ENCODE results near the gene PVALB. TPM values are rescaled to one million over a fixed set of nuclear protein-coding genes. Genes with fewer than 3 reads are reported as not detected.

Gene PVALB
- total and polyA plus RNA-seq, 2 donors (not counting 3 experiments of a cell fraction or from before 2014, with no cell fraction given) = not detected

DNA sequence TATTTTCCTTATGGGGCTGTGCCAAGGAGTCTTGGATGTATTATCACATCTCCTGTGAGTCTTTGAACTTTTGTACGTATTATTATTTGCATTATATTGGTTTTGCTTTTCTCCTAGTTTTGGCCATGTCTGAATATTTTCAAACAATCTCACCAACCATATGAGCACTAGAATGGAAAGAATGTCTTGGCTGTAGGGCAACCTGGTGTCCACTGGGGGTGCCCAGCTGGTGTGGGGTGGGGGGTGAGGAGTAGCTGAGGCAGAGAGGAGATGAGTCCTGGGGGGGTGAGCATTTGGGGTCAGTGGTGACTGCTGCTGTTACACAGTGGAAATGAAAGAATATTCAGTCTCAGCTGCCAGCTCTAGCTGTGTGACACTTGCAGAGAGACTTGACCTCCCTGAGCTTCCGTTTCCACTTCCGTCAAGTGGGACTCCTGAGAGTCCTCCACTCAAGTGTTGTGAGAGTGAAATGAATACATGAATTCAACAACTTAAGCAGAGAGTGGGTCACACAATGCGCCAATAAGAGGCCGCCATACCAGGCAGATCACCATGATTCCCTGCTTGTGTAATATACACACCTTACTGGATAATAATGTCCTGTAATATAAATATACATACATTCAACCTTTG is 12.7 kb upstream of the PVALB start:
- CTCF ChIA-PET = interaction anchor here (0.6 to 1.4 kb wide), 4 partner anchors 9 to 768 kb away, joined by 3 to 8 read pairs (median 4); no protein-coding TSS in a partner anchor

More for the DNA sequence above, 12.7 kb upstream of the PVALB start:
- no peak overlapping the region for H3K27ac ChIP-seq (ENCODE audit: insufficient read depth, low read depth, low read length)
- no peaks in the 10 kb centered on the region for H3K4me1 ChIP-seq (ENCODE audit: control insufficient read depth, extremely low read depth, insufficient read depth, low read length)
- intact Hi-C loops (cut with micrococcal nuclease) = no loop called here
- POLR2A ChIA-PET = no interaction called here
- H3K27me3 ChIP-seq (ENCODE audit: control insufficient read depth in 2 of 2, insufficient read depth in 2 of 2, low read length in 2 of 2) = peaks cover 4 to 5% of the 10 kb centered on the region in 2 experiments
- H3K9me3 ChIP-seq (replicated peaks; ENCODE audit: control insufficient read depth, insufficient read depth, low read length) = no peaks in the 10 kb centered on the region
- DNase-seq (ENCODE audit: low read depth, low spot score) (no peak), FAIRE-seq (no peak)
- H3K79me2 ChIP-seq (ENCODE audit: control insufficient read depth, insufficient read depth, low read length) = no peaks in the 10 kb centered on the region
- H3K4me2 ChIP-seq (ENCODE audit: insufficient read depth, low read length) = no peak overlapping the region
- H4K20me1 ChIP-seq (replicated peaks; ENCODE audit: control insufficient read depth, extremely low read depth, insufficient read depth, low read length) = no peaks in the 10 kb centered on the region
- no peak overlapping the region for H2AFZ ChIP-seq (ENCODE audit: low read depth, low read length)
- no peaks in the 10 kb centered on the region for H3K9me1 ChIP-seq (replicated peaks; ENCODE audit: control insufficient read depth, extremely low read depth, insufficient read depth, low read length)
- no TSS peak for BruUV-seq (replicated peaks)
- no peak overlapping the region for H3K9ac ChIP-seq (replicated peaks; ENCODE audit: extremely low read depth, insufficient read depth, low read length)
- H3K36me3 ChIP-seq (ENCODE audit: control insufficient read depth in 2 of 2, extremely low read depth in 1 of 2, insufficient read depth in 2 of 2, low read length in 2 of 2) = no peaks in the 10 kb centered on the region
- TF ChIP-seq JUN (IDR thresholded peaks at IDR 0.05; ENCODE audit: borderline replicate concordance, insufficient read depth, insufficient read length, low read depth) = no peak
- no peak for TF ChIP-seq POLR2A (IDR thresholded peaks at IDR 0.05; ENCODE audit: low read depth, low read length)
- TF ChIP-seq EZH2 (IDR thresholded peaks at IDR 0.05; ENCODE audit: borderline replicate concordance, low read depth, low read length, severe bottlenecking) = no peak
- TF ChIP-seq, protein P1, sequence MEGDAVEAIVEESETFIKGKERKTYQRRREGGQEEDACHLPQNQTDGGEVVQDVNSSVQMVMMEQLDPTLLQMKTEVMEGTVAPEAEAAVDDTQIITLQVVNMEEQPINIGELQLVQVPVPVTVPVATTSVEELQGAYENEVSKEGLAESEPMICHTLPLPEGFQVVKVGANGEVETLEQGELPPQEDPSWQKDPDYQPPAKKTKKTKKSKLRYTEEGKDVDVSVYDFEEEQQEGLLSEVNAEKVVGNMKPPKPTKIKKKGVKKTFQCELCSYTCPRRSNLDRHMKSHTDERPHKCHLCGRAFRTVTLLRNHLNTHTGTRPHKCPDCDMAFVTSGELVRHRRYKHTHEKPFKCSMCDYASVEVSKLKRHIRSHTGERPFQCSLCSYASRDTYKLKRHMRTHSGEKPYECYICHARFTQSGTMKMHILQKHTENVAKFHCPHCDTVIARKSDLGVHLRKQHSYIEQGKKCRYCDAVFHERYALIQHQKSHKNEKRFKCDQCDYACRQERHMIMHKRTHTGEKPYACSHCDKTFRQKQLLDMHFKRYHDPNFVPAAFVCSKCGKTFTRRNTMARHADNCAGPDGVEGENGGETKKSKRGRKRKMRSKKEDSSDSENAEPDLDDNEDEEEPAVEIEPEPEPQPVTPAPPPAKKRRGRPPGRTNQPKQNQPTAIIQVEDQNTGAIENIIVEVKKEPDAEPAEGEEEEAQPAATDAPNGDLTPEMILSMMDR (IDR thresholded peaks at IDR 0.05; ENCODE audit: extremely low read depth in 1 of 2, insufficient read depth in 1 of 2, low read depth in 1 of 2, low read length in 2 of 2) = no peak
- TF ChIP-seq, protein P2, sequence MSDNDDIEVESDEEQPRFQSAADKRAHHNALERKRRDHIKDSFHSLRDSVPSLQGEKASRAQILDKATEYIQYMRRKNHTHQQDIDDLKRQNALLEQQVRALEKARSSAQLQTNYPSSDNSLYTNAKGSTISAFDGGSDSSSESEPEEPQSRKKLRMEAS (IDR thresholded peaks at IDR 0.05; ENCODE audit: insufficient read depth, insufficient read length) = no peak
- no peak for TF ChIP-seq GATA2 (IDR thresholded peaks at IDR 0.05; ENCODE audit: insufficient read depth, insufficient read length, low read depth, low read length)
- no peak for TF ChIP-seq MYC (IDR thresholded peaks at IDR 0.05; ENCODE audit: low read depth, low read length)
- TF ChIP-seq POLR2AphosphoS5 (IDR thresholded peaks at IDR 0.05; ENCODE audit: insufficient read depth, low read depth, low read length) = no peak
- TF ChIP-seq FOS (IDR thresholded peaks at IDR 0.05; ENCODE audit: borderline replicate concordance, insufficient read depth, low read length) = no peak
- no peak overlapping the region for H3K4me3 ChIP-seq (replicated peaks in 1 of 3; ENCODE audit: insufficient read depth in 1 of 3, low read depth in 1 of 3, low read length in 3 of 3)
- dilution Hi-C loops (cut with MboI; ENCODE audit: extremely low pct_ligation_motif_present, low sequenced_read_pairs) = loop anchor here (10.0 kb wide), 1 partner anchor 55 kb away; the partner anchor contains the start of gene IFT27
